ENCODE data around the gene SNX19. TPM values are rescaled to one million over a fixed set of nuclear protein-coding genes. Genes with fewer than 3 reads are reported as not detected.

Gene SNX19
- total RNA-seq, 1 donor from 2014 or later = 67.4 TPM

DNA sequence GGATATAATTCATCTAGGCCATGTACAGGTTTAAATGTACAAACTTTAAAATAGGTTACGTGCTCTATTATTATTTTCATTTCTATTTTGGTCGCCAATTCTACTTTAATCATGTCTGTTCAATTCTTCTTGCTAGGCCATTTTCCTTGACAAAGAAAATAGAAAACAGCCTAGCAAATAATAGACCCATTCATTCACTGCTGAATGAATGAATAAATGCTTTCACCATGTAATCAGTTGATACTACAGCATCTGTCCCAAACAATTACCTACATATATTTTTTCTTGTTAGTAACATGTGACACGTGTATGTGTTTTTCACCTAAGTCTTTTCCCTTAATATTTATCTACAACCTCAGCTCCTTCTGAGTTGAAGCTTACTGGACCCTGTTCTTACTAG lies 27.5 kb downstream of the SNX19 start:
- H3K4me1 ChIP-seq = peaks cover 7% of the 10 kb centered on the region
- TF ChIP-seq, protein P1, sequence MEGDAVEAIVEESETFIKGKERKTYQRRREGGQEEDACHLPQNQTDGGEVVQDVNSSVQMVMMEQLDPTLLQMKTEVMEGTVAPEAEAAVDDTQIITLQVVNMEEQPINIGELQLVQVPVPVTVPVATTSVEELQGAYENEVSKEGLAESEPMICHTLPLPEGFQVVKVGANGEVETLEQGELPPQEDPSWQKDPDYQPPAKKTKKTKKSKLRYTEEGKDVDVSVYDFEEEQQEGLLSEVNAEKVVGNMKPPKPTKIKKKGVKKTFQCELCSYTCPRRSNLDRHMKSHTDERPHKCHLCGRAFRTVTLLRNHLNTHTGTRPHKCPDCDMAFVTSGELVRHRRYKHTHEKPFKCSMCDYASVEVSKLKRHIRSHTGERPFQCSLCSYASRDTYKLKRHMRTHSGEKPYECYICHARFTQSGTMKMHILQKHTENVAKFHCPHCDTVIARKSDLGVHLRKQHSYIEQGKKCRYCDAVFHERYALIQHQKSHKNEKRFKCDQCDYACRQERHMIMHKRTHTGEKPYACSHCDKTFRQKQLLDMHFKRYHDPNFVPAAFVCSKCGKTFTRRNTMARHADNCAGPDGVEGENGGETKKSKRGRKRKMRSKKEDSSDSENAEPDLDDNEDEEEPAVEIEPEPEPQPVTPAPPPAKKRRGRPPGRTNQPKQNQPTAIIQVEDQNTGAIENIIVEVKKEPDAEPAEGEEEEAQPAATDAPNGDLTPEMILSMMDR (IDR thresholded peaks at IDR 0.05) = no peak
- H3K36me3 ChIP-seq = peaks cover 77% of the 10 kb centered on the region
- intact Hi-C loops (cut with DNase I) = no loop called here
- no peak for DNase-seq
- ATAC-seq = no peak
- no peaks in the 10 kb centered on the region for H3K9me3 ChIP-seq
- H3K27me3 ChIP-seq (ENCODE audit: low read depth) = no peaks in the 10 kb centered on the region
- no peak overlapping the region for H3K27ac ChIP-seq
- no peak overlapping the region for H3K4me3 ChIP-seq

DNA sequence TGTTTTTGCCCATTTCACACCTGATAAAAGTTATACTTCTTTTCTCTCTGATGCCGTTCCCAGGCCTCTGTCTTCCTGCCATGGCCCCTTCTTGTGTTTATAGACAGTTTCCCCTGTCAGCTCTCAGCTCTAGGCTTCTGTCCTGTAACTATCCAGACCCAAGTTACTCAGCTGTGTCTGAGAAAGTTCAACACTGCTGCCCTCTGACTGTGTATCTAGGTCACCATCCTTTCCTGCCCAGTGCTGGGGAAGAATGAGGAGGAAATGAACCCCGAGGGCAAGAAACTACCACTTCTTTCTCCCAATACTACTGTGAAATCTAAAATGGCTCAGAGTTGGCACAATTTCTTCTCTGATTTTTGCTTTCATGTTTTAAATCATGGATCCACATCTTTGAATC lies 29.6 kb downstream of the SNX19 start:
- Histone ChIP-seq H3K4me3 (no peak overlapping the region), H3K9me3 (no peaks in the 10 kb centered on the region), H3K4me1 (peaks cover 7% of the 10 kb centered on the region), H3K27me3 (ENCODE audit: low read depth) (no peaks in the 10 kb centered on the region), H3K36me3 (peaks cover 77% of the 10 kb centered on the region), H3K27ac (no peak overlapping the region)
- no peak for ATAC-seq
- DNase-seq = no peak
- TF ChIP-seq, protein P1 (IDR thresholded peaks at IDR 0.05) = no peak
- intact Hi-C loops (cut with DNase I) = no loop called here

DNA sequence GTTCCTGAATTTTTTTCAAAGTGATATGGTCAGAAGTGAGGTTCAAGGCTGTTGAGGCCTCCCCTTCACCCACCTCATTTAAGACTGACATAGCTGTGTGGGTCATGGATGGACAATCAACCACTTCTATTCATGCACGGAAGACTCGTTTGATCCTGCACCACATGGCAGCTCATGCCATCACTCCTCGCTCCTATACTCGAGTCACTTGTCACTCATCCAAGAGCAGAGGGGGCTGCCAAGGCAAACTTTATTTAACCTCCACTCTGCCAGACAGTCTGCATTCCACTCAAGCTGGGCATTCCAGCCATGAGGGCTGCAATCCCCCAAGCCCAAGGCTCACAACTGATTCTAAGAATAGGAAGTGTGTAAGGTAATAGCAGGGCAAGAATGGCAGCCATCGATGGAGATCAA lies 34.1 kb downstream of the SNX19 start:
- H3K4me3 ChIP-seq = no peak overlapping the region
- DNase-seq = no peak
- peaks cover 14% of the 10 kb centered on the region for H3K4me1 ChIP-seq
- no peaks in the 10 kb centered on the region for H3K9me3 ChIP-seq
- peaks cover 95% of the 10 kb centered on the region for H3K36me3 ChIP-seq
- H3K27me3 ChIP-seq (ENCODE audit: low read depth) = no peaks in the 10 kb centered on the region
- TF ChIP-seq, protein P1 (IDR thresholded peaks at IDR 0.05) = no peak
- no peak overlapping the region for H3K27ac ChIP-seq
- intact Hi-C loops (cut with DNase I) = no loop called here
- no peak for ATAC-seq

DNA sequence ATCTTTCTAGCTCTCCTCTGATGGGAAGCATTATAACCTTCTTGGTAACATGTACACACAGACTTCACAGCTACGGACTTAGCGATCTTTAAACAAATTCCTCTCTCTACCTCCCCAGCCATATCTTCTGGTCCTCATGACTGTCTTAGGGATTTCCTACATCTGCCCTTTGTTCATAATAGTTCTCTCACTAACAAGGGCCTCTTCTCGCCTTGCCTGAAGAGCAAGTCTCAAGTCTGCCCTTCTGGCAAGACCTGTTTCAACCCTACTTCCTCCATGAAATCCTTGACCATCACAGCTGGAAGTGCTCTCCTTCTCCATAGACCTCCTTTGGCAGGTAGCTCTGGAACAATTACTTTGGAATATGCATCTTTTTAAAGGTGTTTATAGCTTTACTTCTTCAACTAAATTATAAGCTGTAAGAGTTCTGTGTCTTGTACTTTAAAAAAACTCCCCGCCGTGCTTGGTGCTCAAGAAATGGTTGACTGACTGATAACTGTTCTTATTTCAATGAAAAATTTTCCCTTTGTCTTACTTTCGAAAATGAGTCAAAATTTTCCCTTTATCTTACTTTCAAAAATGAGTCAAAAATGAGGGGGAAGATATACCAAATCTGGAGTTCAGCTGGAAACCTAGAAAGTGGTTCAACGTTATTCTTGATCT lies 34.7 kb downstream of the SNX19 start:
- peaks cover 97% of the 10 kb centered on the region for H3K36me3 ChIP-seq
- DNase-seq (no peak), ATAC-seq (no peak)
- no peak overlapping the region for H3K27ac ChIP-seq
- peaks cover 16% of the 10 kb centered on the region for H3K4me1 ChIP-seq
- H3K4me3 ChIP-seq = no peak overlapping the region
- H3K27me3 ChIP-seq (ENCODE audit: low read depth) = no peaks in the 10 kb centered on the region
- no peaks in the 10 kb centered on the region for H3K9me3 ChIP-seq
- intact Hi-C loops (cut with DNase I) = no loop called here
- TF ChIP-seq, protein P1 (IDR thresholded peaks at IDR 0.05) = no peak

DNA sequence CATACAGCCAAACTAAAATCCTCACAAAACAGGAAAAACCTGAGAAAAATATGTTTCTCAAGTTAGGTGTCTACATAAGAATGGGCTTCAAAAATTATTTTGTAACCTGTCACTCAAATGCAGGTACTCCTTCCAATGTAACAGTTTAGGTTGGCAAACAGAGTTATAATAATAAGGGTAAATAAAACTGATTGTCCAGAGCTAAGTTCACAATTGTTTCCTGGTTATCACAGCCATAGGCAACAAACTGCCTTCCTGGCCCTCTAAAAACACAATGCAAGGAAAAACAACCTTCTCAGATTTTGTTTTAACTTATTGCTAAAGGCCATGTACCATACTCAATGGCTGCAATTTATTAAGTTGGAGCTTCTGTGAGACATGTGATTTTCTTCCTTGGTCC lies 36.4 kb downstream of the SNX19 start:
- H3K4me3 ChIP-seq = no peak overlapping the region
- TF ChIP-seq, protein P1 (IDR thresholded peaks at IDR 0.05) = no peak
- peaks cover 97% of the 10 kb centered on the region for H3K36me3 ChIP-seq
- no peaks in the 10 kb centered on the region for H3K27me3 ChIP-seq (ENCODE audit: low read depth)
- ATAC-seq = no peak
- no peak for DNase-seq
- peaks cover 16% of the 10 kb centered on the region for H3K4me1 ChIP-seq
- intact Hi-C loops (cut with DNase I) = no loop called here
- no peak overlapping the region for H3K27ac ChIP-seq
- no peaks in the 10 kb centered on the region for H3K9me3 ChIP-seq
